HG03469 (cell line): ENCODE data around the gene KCNJ10.

Source experiments
- ATAC-seq: cut with Tn5 transposase; IDR thresholded peaks from one replicate; pipeline ENCODE4 v1.9.1; 2021; ENCODE audit warnings: mild to moderate bottlenecking, moderate library complexity, moderate number of reproducible peaks; ENCODE audit not compliant: unreplicated experiment

Gene KCNJ10

DNA sequence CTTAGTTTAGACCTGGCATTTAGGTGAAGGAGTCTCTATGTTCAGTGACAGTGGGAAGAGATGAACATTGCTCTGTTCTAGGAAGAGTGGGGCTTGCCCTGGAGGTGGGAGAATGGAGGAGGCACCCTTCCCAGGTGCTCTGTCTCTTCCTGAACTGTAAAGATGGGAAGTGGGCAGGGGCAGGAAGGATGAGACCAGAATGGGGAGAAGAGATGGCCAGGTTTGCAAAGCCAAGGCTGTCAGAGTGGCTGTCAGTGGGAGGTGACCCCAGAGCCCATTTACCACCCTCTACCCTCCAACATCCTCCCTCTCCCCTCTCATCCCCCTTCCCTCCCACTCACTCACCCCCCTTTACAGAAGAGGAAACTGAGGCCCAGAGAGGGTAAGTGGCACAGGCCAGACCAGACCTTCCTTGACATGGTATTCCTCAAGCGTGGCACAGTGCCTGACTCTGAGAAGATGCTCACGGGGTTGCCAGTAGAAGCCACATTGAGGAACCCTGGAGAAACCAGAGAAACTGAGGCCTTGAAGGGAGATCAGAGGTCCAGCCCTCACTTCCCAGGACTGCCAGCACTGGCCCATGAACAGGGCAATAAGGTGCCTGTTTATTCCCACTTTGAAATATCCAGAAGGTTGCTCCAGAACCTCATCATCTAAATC is 29.9 kb upstream of the KCNJ10 start:
- no peak for ATAC-seq

DNA sequence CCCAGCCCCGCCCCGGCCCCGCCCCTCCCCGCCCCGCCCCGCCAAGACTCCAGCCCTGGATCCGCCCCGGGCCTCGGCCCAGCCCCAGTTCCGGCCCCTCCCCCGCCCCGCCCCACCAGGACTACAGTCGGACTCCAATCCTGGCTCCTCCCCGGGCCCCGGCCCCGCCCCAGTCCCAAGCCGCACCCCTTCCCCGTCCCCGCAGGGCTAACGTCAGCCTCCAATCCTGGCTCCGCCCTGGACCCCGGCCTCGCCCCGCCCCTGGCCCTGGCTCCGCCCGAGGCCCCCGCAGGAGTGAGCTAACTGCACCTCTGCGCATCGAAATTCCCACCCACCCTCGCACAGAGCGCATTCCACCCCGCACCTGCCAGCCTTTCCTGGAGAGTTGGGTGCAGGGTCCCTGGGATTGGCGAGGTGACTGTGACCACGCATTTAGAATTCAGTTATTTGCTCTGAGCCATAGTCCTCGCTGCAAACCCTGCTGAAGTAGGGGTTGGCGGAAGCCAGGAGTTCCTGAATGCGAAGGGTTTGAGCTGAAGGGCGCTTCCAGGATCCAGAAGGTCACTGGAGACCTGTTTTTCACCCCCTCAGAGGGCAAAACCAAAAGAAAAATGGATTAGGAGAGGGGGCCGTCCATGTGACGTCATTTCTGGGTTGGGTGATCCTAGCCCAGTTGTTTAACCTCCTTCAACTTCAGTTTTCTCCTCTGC is 29.0 kb upstream of the KCNJ10 start:
- ATAC-seq, result peak; percentile 77

DNA sequence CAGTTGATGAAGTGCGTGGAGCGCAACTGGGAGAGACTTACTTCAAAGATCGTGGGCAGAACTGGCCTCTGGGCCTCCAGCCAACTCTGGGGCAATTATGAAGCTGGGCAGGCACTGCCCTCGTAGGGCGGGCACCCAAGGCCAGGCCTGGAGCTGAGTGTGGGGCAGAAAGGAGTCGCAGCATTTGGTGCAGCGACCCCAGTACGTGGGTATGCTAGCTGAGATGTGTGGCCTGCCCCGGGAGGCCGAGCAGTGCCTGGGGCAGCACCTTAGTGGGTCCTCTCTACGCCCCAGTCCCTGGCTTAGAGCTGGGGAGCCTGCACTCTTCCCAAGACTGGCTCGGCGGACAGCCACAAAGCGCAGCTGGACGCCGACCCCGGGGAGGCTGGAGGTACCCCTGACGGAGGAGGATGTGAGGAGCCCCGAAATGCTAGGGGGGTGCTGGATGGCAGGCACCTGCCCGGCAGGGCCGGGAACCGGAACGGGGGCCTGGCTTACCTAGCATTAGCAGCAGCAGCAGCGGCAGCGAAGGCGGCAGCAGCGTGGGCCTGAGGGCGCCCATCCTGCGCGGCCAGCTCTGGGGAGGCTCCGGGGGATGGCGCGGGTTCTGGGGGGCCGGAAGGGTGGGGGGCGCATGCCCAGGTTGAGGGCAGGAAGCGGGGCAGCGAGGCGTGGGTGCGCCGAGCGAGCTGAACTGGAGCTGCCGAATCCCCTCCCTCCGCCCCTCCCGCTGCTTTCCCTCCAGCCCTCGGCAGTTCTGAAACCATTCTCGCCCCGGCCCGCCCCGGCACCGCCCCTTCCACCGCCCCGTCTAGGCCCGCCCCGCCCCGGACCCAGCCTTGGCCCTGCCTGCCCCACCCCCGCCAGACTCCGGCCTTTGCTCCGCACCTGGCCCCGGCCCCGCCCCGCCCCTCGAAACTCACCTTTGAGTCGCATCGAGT is 28.2 kb upstream of the KCNJ10 start, which contains the start of gene IGSF8:
Gene IGSF8 (minus strand): TSS at position 709 of the 941 bp plus-strand sequence. CDS start 147 bp downstream, at position 562.
- no peak for ATAC-seq

DNA sequence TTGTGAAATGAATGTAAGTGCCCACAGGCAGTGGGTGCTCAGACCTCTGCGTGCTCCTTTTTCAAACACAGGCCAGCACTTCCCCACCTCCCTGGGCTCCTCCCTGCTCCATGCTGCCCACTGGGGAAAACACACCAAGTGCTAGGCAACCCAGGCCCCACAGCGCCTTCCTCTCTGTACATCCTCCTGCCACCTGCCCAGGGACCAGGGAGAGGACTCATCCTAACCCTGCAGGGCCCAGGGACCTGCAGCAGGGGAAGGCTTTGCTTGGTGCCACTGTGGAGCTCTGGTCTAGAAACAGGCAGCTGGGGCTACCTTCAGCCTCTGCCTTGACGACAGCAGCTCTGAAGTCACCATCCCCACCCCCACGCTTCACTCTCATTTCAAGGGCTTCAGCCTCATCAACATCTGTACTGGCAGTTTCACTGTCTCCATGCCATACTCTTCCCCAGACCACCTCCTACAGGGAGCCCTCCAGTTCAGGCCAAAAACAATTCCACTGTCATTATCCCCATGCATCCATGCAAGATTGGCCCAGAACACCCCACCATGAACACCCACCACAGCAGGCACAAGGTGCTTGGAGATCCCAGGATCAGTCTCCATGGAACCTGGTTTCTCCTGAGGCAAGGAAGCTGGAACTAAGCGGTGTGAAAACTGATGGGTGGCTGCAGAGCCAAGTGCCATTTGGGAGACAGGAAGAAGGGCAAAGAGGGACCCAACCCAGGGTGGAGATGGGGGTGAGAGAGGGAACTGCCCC is 27.4 kb upstream of the KCNJ10 start:
- ATAC-seq, result no peak

DNA sequence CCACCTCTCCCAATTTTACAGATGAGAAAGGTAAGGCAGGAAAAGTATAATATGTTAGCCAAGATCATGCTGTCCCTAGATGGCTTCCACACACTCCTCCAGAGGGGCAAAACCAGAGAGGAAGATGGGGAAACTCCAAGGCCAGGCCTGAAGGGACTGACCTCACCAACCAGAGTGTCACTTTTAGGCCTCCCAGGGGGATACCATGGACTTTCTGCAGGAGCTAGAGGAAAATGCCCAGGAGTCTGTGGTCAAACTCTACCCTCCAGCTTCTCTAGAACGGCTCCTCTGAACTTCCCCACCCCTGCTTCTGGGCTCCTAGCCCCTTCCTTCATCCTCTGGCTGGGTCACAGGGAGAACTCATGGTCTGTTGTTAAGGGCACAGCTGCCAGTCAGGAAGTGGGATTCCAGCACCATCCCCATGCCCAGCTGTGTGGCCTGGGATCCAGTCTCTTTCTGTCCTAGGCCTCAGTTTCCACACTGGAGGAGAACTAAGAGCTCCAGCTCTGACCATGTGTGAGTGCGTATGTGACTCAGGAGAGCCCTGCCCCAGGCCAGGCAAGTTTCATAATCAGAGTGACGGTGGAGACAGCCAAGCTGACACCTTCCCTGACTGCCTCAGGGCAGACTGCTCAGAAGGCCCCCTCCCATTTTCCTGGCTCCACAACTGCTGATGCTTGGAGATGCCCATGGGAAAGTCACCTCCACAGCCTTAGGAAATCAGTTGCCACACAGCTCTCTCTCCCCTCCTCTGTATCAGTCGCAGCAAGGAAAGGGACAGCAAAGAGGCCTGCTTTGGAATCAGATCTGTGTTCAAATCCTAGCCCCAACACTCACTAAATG is 26.5 kb upstream of the KCNJ10 start:
- ATAC-seq, result no peak

DNA sequence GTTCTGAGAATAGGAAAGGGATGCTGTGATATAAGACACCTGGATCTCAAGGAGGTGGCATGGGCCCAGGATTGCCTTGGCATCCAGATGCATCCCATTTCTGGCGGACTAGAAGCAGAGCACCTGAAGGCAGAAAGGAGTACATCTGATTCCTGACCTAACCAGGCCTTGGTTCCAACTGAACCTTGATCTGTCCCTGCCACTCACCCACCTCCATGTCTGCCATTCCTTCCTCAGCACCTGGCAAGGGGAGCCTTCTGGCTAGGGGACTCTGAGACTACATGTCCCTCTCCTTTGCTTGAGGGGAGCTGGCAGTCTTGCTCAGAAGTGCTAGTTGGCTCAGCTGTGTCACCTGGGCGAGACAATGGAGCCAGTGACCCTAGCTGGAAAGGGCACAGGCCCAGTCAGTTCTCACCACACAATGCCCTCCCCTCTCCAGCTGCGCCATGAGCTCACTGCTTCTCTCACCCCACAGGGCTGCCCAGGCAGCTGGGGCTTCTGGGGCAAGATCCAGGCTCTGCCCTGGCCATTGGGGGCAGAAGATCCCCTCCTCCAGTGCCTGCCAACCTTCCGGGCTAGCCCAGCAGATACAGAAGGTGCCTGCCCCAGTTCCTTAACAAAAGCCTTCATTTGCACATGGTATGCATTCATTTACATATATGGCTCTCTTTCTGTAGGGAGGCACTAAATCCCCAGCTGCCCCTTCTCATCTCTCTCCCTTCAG is 25.6 kb upstream of the KCNJ10 start:
- no peak for ATAC-seq

DNA sequence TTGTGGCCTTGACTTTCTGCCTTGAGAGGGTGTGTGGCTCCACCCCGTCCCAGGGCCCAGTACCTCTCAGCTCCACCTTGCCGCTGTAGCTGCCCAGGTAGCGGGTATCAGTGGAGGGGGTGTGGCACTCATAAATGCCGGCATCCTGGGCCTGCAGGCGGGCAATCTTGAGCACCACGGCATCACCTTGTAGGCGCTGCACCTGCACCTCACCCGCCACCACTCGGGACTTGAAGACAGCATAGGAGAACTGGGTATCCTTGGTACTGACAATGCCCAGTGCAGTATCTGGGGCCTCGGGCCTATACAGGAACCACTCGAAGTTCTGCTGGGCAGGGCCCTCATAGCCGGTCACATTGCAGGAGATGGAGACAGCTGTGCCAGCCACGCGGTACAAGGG is 24.8 kb upstream of the KCNJ10 start:
- ATAC-seq, result no peak

DNA sequence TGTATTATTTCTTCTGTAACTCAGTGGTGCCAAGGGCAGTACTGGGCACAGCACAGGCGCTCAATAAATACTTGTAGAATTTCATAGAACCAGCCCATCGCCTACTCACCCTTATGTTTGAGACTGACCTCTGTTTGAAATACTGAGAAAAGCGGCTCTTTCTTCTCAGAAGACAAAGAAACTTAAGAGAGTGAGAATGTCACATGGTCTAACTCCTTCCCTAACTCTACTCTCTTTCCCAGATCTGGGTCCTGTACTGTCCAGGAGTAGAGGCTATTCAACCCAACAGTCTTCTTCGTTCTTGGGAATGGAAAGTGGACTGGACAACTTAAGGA is 24.3 kb upstream of the KCNJ10 start:
- ATAC-seq, result no peak

DNA sequence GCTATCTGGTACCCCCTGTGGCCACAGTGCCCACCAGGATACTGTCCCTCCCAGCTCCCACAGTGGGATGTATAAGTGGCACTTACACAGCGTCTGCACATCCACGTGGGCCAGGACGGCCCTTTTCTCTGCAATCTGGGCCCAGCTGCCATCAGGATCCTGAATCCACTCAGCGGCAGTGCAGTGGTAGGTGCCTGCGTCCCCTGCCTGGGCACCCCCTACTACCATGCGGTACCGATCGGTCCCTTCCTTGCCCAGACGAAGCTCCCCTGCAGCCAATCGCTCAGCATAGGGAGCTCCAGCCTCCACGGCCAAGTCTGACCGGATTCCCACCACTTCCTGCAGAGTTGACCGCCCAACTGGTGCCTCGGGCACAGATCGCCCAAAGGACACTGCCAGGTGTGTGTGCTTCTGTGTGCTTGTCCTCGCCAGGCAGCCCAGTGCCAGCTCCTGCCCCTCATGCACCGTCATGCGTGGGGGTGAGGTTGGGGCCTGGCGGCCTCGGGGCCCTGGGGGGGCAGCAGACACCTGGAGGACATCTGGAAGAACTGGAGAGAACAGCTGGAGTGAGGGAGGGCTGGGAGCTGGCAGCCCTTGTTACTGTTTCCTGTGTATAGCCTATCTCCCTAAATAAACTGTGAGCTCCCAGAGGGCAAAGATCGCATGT is 23.8 kb upstream of the KCNJ10 start:
- ATAC-seq, result no peak

DNA sequence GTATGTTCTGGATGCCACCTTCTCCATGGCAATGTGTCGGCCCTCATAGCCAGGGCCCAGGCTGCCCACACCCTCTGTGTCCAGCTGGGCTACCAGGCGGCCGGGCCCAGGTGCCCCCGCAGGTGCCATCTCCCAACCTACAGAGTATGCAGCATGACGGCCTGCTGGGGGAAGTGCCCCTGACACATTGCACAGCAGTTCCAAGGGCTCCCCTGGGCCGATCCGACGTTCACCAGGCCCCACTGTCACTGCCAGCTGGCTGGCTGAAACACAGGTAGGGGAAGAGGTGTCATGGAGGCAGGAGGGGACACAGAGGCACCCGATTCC is 23.1 kb upstream of the KCNJ10 start:
- ATAC-seq, result no peak

DNA sequence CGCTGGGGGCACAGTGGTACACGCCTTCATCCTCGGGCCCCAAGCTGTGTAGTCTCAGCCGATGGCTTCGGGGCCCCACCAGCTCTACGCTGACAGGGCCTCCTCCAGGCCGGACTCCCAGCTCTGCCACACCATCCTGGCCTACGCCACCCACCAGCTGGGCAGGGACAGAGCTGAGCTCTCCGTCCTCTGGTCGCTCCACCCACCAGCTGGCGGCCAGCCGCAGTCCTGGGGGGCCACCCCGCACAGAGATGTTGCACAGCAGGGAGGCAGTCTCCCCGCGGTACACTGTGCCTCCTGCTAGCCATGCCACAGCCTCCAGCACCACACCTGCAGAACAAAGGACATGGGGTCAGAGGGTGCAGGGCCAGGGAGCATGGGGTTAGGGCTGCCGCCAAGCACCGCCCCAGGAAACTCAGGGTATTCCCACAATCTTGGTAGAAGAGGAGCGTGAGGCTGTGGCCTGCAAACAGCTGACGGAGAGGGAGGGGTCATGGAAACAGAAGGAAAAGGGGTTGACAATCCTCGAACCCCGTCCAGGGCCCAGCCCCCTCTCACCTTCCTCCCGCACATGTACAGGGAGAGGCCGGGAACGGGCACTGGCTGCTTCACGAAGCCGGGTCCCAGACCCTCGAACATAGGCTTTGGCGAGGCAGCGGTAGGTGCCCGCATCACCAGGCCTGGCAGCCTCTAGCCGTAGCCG is 22.6 kb upstream of the KCNJ10 start:
- no peak for ATAC-seq

DNA sequence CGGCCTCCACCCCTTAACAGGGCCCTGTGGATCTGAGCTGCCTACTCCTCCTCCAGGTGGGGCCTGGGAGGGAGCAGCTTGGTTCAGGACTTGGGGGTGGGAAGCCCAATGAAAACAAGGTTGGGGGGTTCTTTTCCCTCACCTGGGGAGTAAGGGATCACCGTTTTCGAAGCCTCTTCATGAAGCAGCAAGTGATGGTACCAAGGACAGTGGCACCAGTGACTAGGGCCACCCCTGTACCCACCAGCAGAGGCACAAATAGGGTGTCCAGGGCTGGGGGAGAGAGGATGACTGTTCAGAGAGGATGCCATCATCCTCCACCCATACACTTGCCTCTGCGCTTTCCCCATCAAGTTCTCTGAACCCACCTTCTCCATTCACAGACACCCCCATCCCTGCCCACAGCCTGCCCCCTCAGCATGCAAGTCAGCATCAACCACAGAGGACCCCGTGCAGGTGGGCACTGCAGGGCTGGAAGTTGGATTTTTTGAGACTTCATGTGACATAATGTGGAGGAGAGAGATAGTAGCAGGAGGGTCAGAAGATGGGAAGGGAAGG is 21.8 kb upstream of the KCNJ10 start:
- ATAC-seq, result no peak

DNA sequence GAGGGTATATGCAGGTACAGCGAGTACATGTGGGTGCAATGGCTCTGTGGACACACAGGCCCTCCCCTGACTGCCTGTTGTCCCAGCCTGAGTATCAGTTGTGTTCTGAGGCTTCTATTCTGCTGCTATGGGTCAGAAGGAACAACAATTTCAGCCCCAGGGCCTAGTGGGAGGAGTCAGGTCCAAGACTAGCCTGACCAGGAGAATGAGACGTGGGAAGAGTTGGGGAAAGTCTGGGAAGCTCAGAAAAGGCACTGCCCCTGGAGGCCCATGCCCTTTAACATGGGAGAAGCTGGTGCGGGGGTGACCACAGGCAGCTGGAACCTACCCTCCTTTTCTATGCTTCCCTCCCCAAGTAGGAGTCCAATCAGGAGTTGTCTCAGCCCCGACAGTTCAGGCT is 20.8 kb upstream of the KCNJ10 start:
- no peak for ATAC-seq

DNA sequence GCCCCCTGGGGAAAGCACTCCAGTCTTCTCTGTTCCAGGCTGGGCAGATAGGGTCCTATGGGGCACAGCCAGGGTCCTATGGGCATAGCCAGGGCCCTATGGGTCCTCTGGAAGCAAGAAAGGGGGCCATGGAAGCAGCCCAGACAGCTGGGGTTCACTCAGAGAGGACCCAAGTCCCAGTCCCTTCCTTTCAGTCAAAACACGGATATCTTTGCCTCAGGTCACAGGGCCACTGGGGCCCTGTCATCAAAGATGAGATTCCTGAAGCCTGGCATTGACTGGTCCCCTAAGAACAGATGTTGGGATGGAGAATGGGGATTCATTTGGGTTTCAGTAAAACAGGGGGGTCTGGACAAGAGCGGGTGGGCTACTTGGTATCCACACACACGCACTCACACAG is 19.9 kb upstream of the KCNJ10 start:
- ATAC-seq, result no peak

DNA sequence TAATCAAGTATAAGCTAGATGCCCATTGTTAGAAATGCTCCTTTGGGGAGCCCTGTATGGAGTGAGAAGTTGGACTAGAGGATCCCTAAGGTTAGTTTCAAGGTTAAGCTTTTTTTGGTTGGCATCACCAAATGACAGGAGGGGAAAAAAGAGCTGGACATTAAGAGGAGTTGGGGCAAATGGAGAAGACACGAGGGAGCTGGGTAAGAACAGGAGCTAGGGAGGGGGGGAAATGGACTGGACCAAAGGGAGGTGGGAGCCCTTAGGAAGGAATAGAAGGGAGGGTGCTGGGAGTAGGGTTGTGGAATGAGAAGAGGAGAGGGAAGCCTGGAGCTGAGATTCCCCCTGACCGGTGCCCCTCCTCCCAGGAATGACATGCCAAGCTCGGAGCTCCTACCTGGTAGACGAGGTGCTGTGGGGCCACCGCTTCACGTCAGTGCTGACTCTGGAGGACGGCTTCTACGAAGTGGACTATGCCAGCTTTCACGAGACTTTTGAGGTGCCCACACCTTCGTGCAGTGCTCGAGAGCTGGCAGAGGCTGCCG is 17.2 kb upstream of the KCNJ10 start:
- no peak for ATAC-seq

DNA sequence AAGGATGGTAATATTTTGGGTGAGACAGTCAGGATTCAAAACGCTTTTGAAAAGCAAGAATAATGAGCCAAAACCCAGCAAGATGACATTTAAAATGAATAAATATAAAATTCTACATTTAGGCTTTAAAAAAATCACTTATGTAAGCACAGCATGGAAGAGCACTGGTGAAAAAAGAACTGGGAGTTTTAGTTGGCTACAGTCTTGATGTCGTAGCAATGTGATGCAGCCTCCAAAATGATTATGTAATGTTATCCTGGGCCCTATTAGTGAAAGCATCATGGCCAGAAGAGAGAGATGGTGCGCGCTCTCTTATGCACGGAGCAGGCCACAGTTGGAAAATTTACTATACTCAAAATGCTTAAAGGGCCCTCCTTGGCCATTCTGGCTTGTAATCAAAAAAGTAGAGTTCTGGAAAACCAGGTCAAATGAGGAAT is 16.5 kb upstream of the KCNJ10 start:
- ATAC-seq, result no peak

DNA sequence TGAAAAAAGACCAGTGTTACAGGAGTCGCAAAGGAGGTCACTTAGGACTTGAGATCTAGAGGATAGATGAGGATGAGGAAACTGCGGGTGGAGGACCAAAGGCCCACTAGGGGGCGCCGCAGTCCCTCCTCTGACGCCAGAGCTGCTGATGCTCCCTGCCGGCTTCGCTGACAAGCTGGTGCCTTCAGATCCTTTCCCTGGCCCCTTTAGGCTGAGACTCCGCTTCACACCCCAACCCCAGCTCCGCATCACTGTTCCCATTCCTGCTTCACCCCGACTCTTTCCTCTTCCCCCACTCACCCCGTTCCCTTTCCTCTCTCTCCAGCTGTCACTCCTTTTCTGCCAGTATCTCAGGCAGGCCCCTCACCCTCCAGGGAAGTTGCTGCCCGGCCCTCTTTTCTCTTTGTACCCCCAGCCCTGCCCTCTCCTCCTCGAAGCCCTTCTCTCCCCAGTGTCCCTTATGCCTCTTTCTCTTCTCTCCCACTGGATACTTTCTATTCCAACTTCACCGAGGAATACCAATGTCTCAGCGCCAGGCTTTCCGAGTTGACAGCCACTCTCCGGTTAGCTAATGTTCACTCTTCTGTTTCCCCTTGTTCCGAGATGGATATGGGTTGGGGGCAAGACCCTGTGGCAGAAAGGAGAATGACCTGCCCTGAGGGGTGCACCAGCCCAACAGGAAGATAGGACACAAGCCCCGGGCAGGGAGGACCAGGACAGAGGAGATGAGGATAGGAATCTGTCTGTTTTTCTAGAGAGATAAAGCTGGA is 15.9 kb upstream of the KCNJ10 start:
- no peak for ATAC-seq
